GM21723 (cell line): ENCODE results near the gene CARD14.
A peak's percentile ranks its signal among the peaks of the same experiment; 100 is the strongest.
"Not testable (repeated sequence)": the region's sequence is repeated elsewhere in the genome, so short reads cannot be mapped to it uniquely, and the experiment has no call there.

ENCODE experiments used
- ATAC-seq: cut with Tn5 transposase; IDR thresholded peaks from one replicate; pipeline ENCODE4 v1.9.1; 2021; ENCODE audit warnings: mild to moderate bottlenecking, moderate library complexity; ENCODE audit not compliant: unreplicated experiment

The CARD14 gene

DNA sequence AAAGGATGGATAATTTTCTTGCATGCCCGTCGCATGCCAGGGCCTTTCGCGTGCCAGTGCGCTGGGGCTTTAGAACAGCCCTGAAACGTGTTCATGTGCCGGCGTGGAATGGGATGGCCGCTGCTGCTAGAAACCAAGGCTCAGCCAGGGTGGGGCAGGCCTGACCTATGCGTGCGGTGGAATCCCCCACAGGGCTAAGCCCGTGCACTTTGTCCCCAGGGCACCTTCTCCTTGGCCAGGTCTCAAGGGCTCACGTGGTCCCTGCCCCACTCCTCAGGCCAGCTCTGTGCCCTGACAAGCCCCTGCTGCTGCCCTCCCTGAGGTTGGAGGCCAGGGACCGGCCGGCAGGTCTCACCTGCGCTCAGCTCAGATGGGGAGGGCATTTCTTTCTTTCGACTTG lies 77.7 kb downstream of the CARD14 start:
- no peak for ATAC-seq

GRCh38 chr17:80248001-80248893 lies 78.4 kb downstream of the CARD14 start:
- ATAC-seq: no peak

DNA sequence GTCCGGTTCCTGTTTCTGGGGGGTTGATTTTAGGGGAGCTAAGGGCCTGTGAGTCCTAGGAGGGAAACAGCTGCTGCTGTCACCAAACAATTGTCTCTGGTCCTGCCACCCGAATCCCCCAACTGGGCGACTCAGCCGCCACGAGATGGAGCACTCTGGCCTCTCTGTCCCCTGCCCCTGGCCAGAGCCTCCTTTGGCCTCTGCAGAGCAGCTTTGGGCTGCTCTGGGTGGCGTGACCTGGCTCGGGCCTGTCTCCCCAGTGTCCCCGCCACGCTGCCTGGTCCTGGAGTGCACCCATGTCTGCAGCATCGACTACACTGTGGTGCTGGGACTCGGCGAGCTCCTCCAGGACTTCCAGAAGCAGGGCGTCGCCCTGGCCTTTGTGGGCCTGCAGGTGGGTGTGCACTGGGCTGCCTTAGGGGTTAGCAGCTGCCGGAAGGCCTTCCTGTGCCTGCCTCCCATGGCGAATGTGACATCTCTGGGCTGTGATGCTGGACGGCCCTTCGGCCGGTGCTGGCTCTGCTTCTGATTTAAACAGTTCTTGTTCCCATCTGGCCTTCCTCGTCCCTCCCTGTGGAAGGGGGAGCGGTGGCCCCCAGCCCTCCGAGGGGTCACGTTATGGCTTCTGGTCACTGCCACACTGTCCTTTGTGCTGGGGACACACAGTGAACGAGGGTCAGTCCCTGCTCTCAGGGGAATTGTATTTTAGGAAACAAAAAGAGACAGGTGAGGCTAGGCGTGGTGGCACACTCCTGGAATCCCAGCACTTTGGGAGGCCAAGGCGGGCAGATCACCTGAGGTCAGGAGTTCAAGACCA lies 79.3 kb downstream of the CARD14 start:
- no peak for ATAC-seq

DNA sequence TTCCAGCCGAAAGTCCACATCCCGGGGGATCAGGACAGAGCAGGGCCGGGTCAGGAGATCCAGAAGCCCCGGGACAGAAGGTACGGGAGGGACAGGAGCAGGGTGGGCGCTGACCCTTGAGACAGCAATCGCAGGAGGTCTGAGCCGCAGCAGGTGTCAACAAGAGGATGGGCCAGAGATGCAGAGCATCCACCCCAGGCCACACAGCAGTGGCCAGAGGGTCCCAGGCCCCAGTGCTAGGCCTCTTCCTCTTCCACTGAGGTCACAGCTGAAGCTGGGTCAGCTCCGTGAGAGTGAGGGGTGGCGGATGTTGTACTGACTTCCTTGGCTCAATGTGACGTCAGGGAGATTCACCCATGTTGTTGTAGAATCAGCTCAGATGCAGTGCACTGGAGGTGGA lies 82.1 kb downstream of the CARD14 start:
- ATAC-seq: no peak

GRCh38 chr17:80252871-80253270 lies 83.0 kb downstream of the CARD14 start:
- peak; percentile 51 for ATAC-seq

DNA sequence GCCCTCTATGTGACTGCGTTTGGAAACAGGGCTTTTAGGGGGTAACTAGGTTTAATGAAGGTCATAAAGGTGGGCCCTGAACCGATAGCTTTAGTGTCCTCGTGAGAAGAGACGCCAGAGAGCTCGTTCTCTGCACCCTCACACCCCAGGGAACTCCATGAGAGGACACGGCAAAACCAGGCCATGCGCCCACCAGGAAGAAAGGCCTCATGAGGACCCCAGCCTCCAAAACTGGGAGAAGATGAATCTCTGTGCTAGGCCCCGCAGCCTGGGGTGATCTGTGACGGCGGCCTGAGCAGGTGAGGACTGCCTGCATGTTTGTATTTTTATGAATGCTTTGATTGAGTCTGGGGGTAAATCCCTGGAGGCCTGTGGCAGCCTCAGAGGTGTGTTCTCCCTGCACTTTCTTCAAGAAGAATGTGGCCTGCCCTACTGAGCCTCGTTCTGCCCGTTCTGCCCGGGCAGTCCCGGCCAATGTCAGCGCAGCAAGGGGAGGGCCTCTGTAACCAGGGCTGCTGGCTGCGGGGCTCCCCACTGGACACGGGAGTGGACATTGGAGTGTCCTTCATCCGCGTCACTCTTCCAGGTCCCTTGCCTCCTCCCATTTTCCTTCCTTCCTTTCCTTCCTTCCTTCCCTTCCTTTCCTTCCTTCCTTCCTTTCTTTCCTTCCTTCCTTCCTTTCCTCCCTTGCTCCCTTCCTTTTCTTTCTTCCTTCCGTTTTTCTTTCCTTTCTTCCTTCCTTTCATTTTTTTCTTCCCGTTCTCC lies 84.0 kb downstream of the CARD14 start:
- ATAC-seq: no peak

DNA sequence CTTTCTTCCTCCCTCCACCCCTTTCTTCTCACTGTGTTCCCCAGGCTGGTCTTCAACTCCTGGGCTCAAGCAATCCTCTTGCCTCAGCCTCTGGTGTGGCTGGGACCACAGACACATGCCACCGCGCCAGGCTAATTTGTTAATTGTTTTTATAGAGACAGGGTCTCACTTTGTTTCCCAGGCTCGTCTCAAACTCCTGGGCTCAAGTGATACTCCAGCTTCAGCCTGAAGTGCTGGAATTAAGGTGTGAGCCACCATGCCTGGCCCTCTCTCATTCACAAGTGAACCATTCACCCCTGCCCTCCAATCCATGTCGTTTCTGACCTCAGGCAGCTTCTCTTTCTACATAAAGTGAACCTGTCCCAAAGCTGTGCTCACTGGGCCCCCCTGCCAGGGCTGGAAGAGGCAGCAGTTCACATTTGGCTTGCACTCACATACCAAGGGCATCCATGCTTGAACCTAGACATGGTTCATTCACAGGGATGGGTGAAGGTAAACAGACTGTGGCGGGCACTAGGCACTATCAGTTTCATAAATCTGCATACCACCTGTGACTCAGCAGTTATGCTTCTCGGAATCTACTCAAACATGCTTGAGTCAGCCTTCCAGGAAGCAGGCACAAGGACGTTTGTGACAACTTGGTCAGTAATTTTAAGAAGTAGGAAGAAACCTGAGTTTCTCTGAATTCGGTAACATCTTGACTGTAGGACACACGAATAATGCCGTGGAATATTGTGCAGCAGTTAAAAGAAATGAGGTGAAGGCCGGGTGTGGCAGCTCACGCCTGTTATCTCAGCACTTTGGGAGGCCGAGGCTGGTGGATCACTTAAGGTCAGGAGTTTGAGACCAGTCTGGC lies 84.8 kb downstream of the CARD14 start:
- ATAC-seq: no peak

DNA sequence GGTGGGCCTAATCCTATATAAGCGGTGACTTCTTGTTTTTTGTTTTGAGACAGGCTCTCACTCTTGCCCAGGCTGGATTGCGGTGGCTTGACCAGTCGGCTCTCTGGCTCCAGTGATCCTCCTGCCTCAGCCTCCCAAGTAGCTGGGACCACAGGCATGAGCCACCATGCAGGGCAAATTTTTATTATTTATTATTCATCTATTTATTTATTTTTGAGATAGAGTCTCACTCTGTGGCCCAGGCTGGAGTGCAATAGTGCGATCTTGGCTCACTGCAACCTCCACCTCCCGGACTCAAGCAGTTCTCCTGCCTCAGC lies 86.2 kb downstream of the CARD14 start:
- no peak for ATAC-seq

GRCh38 chr17:80257716-80258213 lies 87.9 kb downstream of the CARD14 start:
- ATAC-seq: no peak

GRCh38 chr17:80258296-80258695 lies 88.5 kb downstream of the CARD14 start:
- ATAC-seq: not testable (repeated sequence)
